ENCODE results near the gene KDM2B.

The KDM2B gene

DNA sequence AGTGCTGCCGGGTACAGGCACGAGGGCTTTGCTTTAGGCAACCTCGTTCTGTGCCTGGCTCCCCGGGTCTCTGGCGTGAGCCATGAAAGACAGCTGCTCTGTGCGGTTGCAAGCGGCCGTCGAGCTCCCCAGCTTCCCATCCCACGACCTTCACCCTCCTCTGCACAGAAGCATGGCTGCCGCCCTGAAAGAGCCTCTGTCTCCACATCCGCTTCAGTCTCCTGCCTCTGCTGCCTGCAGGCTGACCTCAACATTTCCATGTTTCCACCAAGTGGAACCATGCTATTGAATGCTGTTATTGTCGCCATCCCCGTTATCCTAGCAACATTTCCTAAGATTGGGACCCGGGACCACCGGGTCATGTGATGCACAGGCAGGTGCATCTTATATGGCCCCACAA lies 57.1 kb downstream of the KDM2B start:
- Histone ChIP-seq H3K27ac (ENCODE audit: low read depth, low read length) (peak overlapping the region; percentile 59), H3K4me3 (ENCODE audit: low read length) (peak overlapping the region; percentile 66), H3K27me3 (ENCODE audit: control insufficient read depth, low read length) (no peaks in the 10 kb centered on the region), H3K4me1 (ENCODE audit: control insufficient read depth, low read length) (peaks cover 29% of the 10 kb centered on the region), H3K4me2 (ENCODE audit: low read length) (peak overlapping the region; percentile 79), H3K36me3 (ENCODE audit: control insufficient read depth, low read length) (peaks cover 46% of the 10 kb centered on the region), H3K79me2 (ENCODE audit: control insufficient read depth, low read length) (peaks cover 6% of the 10 kb centered on the region), H3K9me3 (ENCODE audit: control insufficient read depth, insufficient read depth, low read length) (no peaks in the 10 kb centered on the region), H4K20me1 (ENCODE audit: control insufficient read depth, insufficient read depth, low read depth, low read length) (no peaks in the 10 kb centered on the region), H3K9me2 (replicated peaks; ENCODE audit: control insufficient read depth, low read length) (no peaks in the 10 kb centered on the region), H3F3A (ENCODE audit: control insufficient read depth, insufficient read depth) (peaks cover 3% of the 10 kb centered on the region)
- TF ChIP-seq, protein P1, sequence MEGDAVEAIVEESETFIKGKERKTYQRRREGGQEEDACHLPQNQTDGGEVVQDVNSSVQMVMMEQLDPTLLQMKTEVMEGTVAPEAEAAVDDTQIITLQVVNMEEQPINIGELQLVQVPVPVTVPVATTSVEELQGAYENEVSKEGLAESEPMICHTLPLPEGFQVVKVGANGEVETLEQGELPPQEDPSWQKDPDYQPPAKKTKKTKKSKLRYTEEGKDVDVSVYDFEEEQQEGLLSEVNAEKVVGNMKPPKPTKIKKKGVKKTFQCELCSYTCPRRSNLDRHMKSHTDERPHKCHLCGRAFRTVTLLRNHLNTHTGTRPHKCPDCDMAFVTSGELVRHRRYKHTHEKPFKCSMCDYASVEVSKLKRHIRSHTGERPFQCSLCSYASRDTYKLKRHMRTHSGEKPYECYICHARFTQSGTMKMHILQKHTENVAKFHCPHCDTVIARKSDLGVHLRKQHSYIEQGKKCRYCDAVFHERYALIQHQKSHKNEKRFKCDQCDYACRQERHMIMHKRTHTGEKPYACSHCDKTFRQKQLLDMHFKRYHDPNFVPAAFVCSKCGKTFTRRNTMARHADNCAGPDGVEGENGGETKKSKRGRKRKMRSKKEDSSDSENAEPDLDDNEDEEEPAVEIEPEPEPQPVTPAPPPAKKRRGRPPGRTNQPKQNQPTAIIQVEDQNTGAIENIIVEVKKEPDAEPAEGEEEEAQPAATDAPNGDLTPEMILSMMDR (IDR thresholded peaks at IDR 0.05; ENCODE audit: low read depth, low read length, poor library complexity, severe bottlenecking) = no peak
- no peak for TF ChIP-seq EZH2phosphoT487 (IDR thresholded peaks at IDR 0.05; ENCODE audit: borderline replicate concordance, low read length)

DNA sequence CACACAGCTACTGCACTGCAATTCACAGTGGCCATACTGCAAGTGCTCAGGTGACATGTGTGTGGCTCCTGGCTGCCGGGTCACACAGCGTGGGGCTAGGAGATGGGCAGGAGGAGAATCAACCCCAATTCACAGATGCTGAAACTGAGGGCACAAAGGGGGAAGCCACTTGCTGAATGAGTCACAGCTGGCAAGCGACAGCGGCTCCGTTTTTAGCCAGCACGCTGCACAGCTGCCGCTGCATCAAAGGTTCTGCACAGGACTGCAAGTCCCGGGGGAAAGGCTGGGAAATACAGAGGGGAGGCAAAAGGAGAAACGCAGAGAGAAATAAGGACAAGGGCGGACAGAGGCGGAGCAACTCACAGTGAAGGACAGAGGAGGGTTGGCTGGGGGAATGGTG lies 57.9 kb downstream of the KDM2B start:
- H3K79me2 ChIP-seq (ENCODE audit: control insufficient read depth, low read length) = peaks cover 6% of the 10 kb centered on the region
- peaks cover 29% of the 10 kb centered on the region for H3K4me1 ChIP-seq (ENCODE audit: control insufficient read depth, low read length)
- peak overlapping the region; percentile 79 for H3K4me2 ChIP-seq (ENCODE audit: low read length)
- H3K9me2 ChIP-seq (replicated peaks; ENCODE audit: control insufficient read depth, low read length) = no peaks in the 10 kb centered on the region
- H3K27ac ChIP-seq (ENCODE audit: low read depth, low read length) = peak overlapping the region; percentile 59
- no peaks in the 10 kb centered on the region for H3K9me3 ChIP-seq (ENCODE audit: control insufficient read depth, insufficient read depth, low read length)
- H3K4me3 ChIP-seq (ENCODE audit: low read length) = peak overlapping the region; percentile 66
- H3F3A ChIP-seq (ENCODE audit: control insufficient read depth, insufficient read depth) = peaks cover 3% of the 10 kb centered on the region
- peaks cover 45% of the 10 kb centered on the region for H3K36me3 ChIP-seq (ENCODE audit: control insufficient read depth, low read length)
- H4K20me1 ChIP-seq (ENCODE audit: control insufficient read depth, insufficient read depth, low read depth, low read length) = no peaks in the 10 kb centered on the region
- TF ChIP-seq, protein P1 (IDR thresholded peaks at IDR 0.05; ENCODE audit: low read depth, low read length, poor library complexity, severe bottlenecking) = no peak
- TF ChIP-seq EZH2phosphoT487 (IDR thresholded peaks at IDR 0.05; ENCODE audit: borderline replicate concordance, low read length) = no peak
- H3K27me3 ChIP-seq (ENCODE audit: control insufficient read depth, low read length) = no peaks in the 10 kb centered on the region

DNA sequence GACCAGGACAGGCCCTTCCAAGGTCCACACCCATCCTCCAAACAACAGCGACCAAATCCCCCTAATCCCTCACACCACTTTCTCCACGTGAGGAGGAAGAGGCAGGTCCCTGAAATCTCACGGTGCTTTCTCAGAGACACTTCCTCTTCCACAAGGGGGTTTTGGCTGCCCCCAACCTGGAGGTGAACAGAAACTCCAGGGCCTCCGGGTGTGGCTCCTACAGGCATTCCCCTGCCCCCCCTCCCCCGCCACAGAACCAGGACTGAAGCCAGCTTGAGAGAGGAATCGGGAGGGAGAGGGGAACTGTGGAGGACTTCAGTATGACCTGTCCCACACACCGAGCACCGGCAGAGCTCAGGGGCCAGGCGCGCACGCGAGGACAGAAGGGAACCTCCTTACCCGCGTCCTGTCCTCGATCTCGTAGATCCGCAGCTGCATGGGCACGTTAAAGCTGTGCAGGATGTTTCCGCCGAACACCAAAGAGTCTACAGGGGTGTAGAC lies 60.2 kb downstream of the KDM2B start:
- no peaks in the 10 kb centered on the region for H3K27me3 ChIP-seq (ENCODE audit: control insufficient read depth, low read length)
- H4K20me1 ChIP-seq (ENCODE audit: control insufficient read depth, insufficient read depth, low read depth, low read length) = no peaks in the 10 kb centered on the region
- no peak overlapping the region for H3K4me3 ChIP-seq (ENCODE audit: low read length)
- H3K4me1 ChIP-seq (ENCODE audit: control insufficient read depth, low read length) = peaks cover 29% of the 10 kb centered on the region
- peaks cover 6% of the 10 kb centered on the region for H3K79me2 ChIP-seq (ENCODE audit: control insufficient read depth, low read length)
- no peak overlapping the region for H3K27ac ChIP-seq (ENCODE audit: low read depth, low read length)
- H3K4me2 ChIP-seq (ENCODE audit: low read length) = no peak overlapping the region
- H3K9me3 ChIP-seq (ENCODE audit: control insufficient read depth, insufficient read depth, low read length) = no peaks in the 10 kb centered on the region
- H3F3A ChIP-seq (ENCODE audit: control insufficient read depth, insufficient read depth) = peaks cover 3% of the 10 kb centered on the region; the same call in 1 of the 2 replicates
- TF ChIP-seq, protein P1 (IDR thresholded peaks at IDR 0.05; ENCODE audit: low read depth, low read length, poor library complexity, severe bottlenecking) = no peak
- TF ChIP-seq EZH2phosphoT487 (IDR thresholded peaks at IDR 0.05; ENCODE audit: borderline replicate concordance, low read length) = no peak
- H3K36me3 ChIP-seq (ENCODE audit: control insufficient read depth, low read length) = peaks cover 41% of the 10 kb centered on the region
- no peaks in the 10 kb centered on the region for H3K9me2 ChIP-seq (replicated peaks; ENCODE audit: control insufficient read depth, low read length)

Data from DOHH2 (cell line).